ENCODE measurements around the gene FURIN. TPM values are rescaled to one million over a fixed set of nuclear protein-coding genes. Genes with fewer than 3 reads are reported as not detected.
"Not testable (repeated sequence)": the region's sequence is repeated elsewhere in the genome, so short reads cannot be mapped to it uniquely, and the experiment has no call there.

The FURIN gene
- total RNA-seq, 1 donor from 2014 or later, result 124 TPM

- DNase-seq (ENCODE audit: low read depth), result no peak
Measured at GRCh38 chr15:90882781-90883525, 14.6 kb downstream of the FURIN start.

DNA sequence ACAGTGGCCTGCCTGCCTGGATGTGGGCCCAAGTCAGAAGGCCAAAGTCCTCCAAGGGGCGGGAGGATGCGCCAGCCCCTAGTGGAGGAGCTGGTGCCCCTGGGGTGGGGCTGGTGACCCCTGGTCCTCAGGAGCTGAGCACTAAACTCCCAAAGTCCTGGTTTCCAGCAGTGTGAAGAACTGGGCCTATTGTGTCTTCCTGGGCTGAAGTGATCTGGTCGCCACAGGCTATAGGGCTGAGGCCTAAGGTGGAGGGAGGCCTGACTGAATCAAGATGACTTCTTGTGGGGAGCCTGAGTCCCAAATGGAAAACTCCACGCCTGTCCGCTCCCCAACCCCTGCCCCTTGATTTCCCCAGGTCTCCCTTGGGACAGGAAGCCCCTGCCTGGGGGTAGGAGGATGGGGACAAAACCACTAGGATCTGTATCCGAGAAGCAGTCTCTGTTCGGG lies 15.2 kb downstream of the FURIN start:
- DNase-seq (ENCODE audit: low read depth), result no peak

GRCh38 chr15:90883976-90884718 lies 15.8 kb downstream of the FURIN start, which contains the start of gene FES:
Gene FES (plus strand): TSS chr15:90884504. CDS start chr15:90885046, 542 bp downstream.
- DNase-seq (ENCODE audit: low read depth), result no peak

DNA sequence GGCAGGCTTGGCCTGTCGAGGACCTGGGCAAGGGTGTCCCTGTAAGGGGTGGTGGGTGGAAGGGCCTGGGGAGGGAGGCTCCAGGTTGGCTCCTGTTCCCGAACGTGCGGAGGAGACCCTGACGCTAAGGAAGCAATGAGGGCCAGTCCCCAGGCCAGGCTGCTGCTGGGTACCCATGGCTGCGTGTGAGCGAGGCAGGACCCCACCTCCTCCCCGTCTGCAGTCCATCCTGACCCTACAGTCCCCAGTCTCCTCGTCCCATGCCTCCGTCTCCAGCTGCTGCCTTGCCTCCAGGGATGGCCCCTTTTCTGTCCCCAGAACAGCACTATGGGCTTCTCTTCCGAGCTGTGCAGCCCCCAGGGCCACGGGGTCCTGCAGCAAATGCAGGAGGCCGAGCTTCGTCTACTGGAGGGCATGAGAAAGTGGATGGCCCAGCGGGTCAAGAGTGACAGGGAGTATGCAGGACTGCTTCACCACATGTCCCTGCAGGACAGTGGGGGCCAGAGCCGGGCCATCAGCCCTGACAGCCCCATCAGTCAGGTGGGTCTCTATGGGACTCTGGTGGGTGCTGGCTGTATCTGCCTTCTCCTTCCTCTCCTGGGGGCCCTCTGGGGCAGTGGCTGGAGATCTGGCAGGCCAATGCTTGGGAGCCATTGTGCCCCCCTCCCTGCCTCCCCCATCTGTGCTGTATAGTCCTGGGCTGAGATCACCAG lies 16.5 kb downstream of the FURIN start:
- no peak for DNase-seq (ENCODE audit: low read depth)

DNA sequence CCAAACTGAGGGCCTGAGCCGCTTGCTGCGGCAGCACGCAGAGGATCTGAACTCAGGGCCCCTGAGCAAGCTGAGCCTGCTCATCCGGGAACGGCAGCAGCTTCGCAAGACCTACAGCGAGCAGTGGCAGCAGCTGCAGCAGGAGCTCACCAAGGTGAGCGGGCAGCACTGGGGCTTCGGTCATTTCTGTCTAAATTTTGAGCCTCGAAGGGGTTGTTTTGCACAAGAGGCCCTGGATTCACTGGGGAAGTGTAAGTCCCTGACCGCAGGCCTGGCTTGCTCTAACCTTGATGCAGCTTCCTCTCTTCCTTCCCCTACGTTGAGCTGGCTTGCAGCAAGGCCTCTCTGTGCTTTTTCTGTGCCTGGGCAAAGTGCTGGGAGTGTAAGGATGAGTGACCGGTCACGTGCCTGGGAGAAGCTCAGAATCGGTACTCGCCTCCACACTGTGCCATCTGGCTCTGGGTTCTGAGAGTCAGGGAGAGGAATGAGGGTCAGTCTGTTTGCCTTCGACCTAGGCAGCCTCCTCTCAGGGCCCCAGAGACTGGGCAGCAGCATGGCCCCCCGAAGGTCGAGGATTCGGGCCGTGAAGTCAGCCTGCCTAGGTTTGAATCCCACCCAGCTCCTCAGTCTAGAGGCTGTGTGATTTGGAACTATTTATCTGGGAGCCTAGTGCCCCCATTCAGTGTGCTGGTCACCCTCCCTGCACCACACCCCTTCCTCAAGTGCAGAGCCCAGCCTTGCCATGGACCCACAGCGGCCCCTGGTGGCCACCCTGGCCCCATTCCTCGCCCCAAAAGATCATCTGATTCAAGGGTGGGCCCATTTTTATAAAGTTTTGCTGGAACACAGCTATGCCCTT lies 17.3 kb downstream of the FURIN start:
- no peak for DNase-seq (ENCODE audit: low read depth)

GRCh38 chr15:90886291-90886614 lies 17.9 kb downstream of the FURIN start:
- no peak for DNase-seq (ENCODE audit: low read depth)

- no peak for DNase-seq (ENCODE audit: low read depth)
Measured at GRCh38 chr15:90887037-90887481, 18.7 kb downstream of the FURIN start.

DNA sequence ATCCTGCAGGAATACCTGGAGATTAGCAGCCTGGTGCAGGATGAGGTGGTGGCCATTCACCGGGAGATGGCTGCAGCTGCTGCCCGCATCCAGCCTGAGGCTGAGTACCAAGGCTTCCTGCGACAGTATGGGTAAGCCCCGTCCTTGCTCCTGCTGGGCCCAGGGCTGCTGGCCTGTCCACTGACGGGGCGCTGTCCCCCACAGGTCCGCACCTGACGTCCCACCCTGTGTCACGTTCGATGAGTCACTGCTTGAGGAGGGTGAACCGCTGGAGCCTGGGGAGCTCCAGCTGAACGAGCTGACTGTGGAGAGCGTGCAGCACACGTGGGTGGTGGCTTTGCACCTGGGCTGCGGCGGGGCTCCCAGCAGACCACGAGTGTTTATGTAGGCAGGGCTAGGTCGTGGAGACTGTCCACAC lies 20.9 kb downstream of the FURIN start:
- DNase-seq (ENCODE audit: low read depth), result no peak

GRCh38 chr15:90889736-90890456 lies 21.5 kb downstream of the FURIN start:
- no peak for DNase-seq (ENCODE audit: low read depth)

DNA sequence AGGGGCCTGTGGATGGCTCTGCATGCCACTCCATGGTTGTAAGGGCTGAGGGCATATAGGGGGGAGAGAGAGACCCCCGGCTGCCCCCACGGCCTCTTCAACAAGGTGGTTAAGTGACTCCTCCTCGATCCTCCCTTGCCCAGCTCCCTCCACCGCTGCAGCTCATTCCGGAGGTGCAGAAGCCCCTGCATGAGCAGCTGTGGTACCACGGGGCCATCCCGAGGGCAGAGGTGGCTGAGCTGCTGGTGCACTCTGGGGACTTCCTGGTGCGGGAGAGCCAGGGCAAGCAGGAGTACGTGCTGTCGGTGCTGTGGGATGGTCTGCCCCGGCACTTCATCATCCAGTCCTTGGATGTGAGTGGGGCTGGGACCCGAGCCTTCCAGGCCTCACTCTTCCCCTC lies 22.5 kb downstream of the FURIN start:
- no peak for DNase-seq (ENCODE audit: low read depth)

DNA sequence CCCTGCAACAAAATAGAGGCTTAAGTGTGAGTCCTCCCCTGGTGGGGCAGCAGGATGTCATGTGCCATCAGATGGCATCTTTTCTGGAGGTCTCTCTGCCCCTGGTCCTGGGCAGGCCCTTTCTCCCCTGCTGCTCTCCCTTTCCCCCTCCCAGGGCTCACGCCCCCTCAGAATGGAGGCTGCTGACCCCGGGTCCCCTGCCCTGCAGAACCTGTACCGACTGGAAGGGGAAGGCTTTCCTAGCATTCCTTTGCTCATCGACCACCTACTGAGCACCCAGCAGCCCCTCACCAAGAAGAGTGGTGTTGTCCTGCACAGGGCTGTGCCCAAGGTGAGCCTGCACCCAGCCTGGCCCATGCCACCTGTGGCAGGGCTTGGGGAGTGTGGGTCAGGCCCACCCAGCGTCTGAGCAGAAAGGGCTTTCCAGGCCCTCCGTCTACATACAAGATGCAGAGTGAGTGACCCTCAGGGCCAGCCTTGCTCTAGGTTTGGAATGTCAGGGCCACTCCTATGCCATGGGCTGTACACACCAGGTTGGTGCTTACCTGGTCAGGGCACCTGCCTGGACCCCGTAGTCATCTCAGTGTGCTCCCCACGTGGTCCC lies 23.1 kb downstream of the FURIN start:
- DNase-seq (ENCODE audit: low read depth), result no peak

GRCh38 chr15:90892023-90892422 lies 23.6 kb downstream of the FURIN start:
- DNase-seq (ENCODE audit: low read depth), result no peak

DNA sequence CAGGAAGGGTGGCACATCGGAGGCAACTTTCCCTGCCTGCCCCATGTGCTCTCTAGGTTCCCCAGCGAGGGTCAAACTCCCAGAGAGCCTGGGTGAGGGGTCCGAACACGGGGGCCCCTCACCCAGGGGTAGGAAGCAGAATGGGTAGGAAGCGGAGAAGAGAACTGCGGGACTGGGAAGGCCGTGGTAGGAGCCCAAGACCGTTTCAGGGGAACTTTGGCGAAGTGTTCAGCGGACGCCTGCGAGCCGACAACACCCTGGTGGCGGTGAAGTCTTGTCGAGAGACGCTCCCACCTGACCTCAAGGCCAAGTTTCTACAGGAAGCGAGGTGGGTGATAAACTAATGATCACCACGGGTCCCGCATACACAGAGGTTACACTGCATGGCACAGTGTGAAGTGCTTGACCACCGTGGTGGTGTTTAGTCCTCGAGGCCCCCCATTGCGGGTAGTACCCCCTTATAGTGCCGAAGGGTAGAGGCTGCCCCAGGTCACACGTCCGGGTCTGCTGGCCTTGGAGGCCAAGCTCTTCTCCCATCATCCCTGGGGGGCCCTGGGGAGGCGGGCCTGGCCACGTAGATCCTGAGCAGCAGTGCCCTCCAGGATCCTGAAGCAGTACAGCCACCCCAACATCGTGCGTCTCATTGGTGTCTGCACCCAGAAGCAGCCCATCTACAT lies 24.2 kb downstream of the FURIN start:
- DNase-seq (ENCODE audit: low read depth), result no peak

DNA sequence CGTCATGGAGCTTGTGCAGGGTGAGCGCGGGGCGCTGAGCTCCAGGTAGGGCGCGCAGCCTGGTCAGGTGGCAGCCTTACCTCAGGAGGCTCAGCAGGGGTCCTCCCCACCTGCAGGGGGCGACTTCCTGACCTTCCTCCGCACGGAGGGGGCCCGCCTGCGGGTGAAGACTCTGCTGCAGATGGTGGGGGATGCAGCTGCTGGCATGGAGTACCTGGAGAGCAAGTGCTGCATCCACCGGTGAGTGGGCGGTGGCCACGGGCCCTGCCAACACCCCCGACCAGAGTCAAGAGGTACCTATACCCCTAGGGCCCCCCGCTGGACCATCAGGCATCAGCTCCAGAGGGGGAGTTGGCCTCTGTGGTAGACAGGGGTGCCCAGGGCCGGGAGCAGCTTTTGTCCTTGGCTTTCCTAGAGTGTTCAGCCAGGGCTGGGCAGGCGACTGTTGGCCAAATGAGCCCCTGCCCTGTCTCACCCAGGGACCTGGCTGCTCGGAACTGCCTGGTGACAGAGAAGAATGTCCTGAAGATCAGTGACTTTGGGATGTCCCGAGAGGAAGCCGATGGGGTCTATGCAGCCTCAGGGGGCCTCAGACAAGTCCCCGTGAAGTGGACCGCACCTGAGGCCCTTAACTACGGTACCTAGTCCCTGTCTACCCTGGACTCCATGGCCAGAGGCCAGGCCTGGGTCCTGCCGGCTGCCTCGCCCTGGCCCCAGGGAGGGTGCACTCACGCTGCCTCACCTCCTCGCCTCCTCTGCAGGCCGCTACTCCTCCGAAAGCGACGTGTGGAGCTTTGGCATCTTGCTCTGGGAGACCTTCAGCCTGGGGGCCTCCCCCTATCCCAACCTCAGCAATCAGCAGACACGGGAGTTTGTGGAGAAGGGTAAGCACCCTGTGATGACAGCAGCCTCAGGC lies 25.0 kb downstream of the FURIN start:
- DNase-seq (ENCODE audit: low read depth), result no peak

DNA sequence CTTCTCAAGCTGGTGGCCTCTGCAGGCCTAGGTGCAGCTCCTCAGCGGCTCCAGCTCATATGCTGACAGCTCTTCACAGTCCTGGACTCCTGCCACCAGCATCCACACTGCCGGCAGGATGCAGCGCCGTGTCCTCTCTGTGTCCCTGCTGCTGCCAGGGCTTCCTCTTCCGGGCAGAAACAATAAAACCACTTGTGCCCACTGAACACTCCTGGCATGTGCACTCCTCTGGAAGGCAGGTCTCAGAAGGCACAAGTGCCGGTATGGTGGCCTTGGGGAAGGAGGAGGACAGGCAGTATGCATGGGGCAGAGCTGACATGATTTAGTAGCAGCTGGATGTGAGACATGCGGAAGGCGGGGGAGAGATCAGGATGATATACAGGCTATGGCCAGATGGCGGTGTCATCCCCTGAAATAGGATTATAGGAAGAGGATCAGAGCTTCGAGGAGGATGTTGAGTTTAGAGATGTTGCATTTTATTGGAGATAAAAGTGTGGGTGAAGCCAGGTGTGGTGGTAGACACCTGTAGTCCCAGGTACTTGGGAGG lies 27.3 kb downstream of the FURIN start:
- DNase-seq (ENCODE audit: low read depth), result no peak

DNA sequence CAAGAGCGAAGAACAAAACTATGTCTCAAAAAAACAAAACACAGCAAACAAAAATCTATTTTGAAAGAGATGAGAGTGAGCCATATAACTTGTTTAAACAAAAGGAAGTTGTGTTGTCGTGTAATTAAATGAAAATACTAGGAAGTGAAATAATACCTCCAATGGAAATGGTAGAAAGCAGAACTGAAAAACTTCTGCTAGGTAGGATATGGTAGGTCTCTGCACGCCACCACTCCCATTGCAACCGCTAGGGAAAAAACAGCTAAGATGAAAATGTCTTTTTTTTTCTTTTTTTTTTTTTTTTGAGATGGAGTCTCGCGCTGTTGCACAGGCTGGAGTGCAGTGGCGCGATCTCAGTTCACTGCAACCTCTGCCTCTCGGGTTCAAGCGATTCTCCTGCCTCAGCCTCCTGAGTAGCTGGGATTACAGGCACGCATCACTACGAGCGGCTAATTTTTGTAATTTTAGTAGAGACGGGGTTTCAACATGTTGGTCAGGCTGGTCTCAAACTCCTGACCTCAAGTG lies 28.8 kb downstream of the FURIN start:
- DNase-seq (ENCODE audit: low read depth), result not testable (repeated sequence)

DNA sequence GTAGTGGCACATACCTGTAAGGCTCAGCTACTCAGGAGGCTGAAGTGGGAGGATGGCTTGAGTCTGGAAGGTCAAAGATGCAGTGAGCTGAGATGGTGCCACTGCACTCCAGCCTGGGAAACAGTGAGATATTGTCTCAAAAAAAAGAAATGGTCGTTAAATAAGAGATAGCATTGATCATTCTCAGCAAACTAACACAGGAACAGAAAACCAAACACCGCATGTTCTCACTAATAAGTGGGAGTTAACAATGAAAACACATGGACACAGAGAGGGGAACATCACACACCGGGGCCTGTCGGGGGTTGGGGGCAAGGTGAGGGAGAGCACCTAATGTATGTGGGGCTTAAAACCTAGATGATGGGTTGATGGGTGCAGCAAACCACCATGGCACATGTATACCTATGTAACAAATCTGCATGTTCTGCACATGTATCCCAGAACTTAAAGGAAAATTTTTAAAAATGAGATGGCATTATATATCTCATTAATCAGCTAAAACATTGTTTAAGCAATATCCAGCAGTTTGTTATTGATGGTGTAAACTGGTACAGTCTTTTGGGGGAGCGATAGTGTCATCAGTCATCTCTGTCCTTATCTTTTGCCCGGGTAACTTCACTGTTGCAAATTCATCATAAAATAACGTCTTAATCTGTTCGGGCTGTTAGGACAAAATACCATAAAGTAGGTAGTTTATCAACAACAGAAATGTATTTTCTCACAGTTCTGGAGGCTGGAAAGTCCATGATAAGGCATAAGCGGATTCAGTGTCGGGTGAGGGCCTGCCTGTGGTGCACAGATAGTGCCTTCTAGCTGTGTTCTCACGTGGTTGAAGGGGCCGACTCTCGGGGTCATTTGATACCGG lies 33.0 kb downstream of the FURIN start:
- DNase-seq (ENCODE audit: low read depth), result no peak

Measured in renal cortical epithelial cell (primary cell).